KMS-11 (cell line): ENCODE measurements around the gene APOE.
"Not testable (repeated sequence)": the region's sequence is repeated elsewhere in the genome, so short reads cannot be mapped to it uniquely, and the experiment has no call there.

Source experiments
- H2AFZ ChIP-seq: fragments of 200-600 bp; sonication (generic); 2 replicates; pipeline ENCODE4 v1.6.1; 2016; ENCODE audit warnings: antibody characterized with exemption, mixed run types, low read depth
- H3K27ac ChIP-seq: fragments of 200-600 bp; sonication (generic); 2 replicates; pipeline ENCODE4 v1.6.1; 2016; ENCODE audit warnings: mild to moderate bottlenecking, mixed run types
- H3K27me3 ChIP-seq: fragments of 200-600 bp; sonication (generic); 2 replicates; pipeline ENCODE4 v1.6.1; 2017; ENCODE audit warnings: mild to moderate bottlenecking, low read depth, mixed run types, moderate library complexity; ENCODE audit not compliant: insufficient read depth
- H3K36me3 ChIP-seq: fragments of 200-600 bp; sonication (generic); 2 replicates; pipeline ENCODE4 v1.6.1; 2017; ENCODE audit warnings: mild to moderate bottlenecking, mixed run types; ENCODE audit not compliant: insufficient read depth
- H3K4me1 ChIP-seq: fragments of 200-600 bp; sonication (generic); 2 replicates; pipeline ENCODE4 v1.6.1; 2016; ENCODE audit warnings: mild to moderate bottlenecking, low read depth, mixed run types; ENCODE audit not compliant: poor library complexity, severe bottlenecking
- H3K4me2 ChIP-seq: fragments of 200-600 bp; sonication (generic); 2 replicates; pipeline ENCODE4 v1.7.0; 2016; ENCODE audit warnings: mild to moderate bottlenecking, mixed run types
- H3K4me3 ChIP-seq: fragments of 200-600 bp; sonication (generic); IDR thresholded peaks from 2 replicates; pipeline ENCODE4 v1.6.1; 2017; ENCODE audit warnings: low read depth, low read length, mixed read lengths; ENCODE audit not compliant: insufficient read depth
- H3K79me2 ChIP-seq: fragments of 200-600 bp; sonication (generic); 2 replicates; pipeline ENCODE4 v1.6.1; 2016; ENCODE audit warnings: low read depth, mixed run types; ENCODE audit not compliant: insufficient read depth
- H3K9ac ChIP-seq: fragments of 200-600 bp; sonication (generic); 2 replicates; pipeline ENCODE4 v1.6.1; 2016; ENCODE audit warnings: mild to moderate bottlenecking, mixed run types
- H4K20me1 ChIP-seq: fragments of 200-600 bp; sonication (generic); 2 replicates; pipeline ENCODE4 v1.6.1; 2016; ENCODE audit warnings: mild to moderate bottlenecking, mixed run types; ENCODE audit not compliant: insufficient read depth
- TF ChIP-seq, protein P1 (sequence below): fragments of 200-600 bp; sonication (generic); conservative IDR thresholded peaks from 2 replicates; pipeline ENCODE4 v1.6.1; 2017; ENCODE audit warnings: low read depth, mild to moderate bottlenecking, antibody characterized with exemption, low read length, moderate library complexity, mixed read lengths

The APOE gene

DNA sequence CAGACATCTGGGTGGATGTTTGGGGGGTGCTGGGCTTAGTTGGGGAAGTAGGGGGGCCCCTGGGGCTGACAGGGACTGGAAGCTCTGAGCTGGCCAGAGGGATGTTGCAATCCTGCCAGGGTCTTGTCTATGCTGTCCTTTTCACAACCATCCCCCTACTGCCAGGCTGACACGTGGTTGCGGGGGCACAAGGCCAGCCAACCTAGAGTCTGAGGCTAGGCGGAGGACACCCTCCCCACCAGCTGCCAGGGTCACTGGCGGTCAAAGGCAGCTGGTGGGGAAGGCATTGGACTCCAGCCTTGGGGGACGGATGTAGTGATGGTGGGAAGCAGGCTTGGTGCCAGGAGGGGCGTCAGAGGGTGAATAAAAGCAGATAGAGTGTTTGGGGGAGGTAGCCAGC is 7.3 kb downstream of the APOE start:
- H3K27ac ChIP-seq: no peak overlapping the region
- H4K20me1 ChIP-seq: no peaks in the 10 kb centered on the region

GRCh38 chr19:44913512-44914432 is 8.2 kb downstream of the APOE start:
- not testable (repeated sequence) for H4K20me1 ChIP-seq, H3K27me3 ChIP-seq, H3K27ac ChIP-seq, H3K9ac ChIP-seq, H3K36me3 ChIP-seq, H3K4me3 ChIP-seq, H3K79me2 ChIP-seq
- H3K4me2 ChIP-seq: peak overlapping the region; percentile 92; the same call in 1 of the 2 replicates
- peaks cover 17% of the 10 kb centered on the region for H3K4me1 ChIP-seq
- H2AFZ ChIP-seq: peak overlapping the region; percentile 64; the same call in 1 of the 2 replicates

More for the DNA sequence above, 7.3 kb downstream of the APOE start:
- Histone ChIP-seq H3K36me3 (no peaks in the 10 kb centered on the region), H2AFZ (no peak overlapping the region), H3K79me2 (no peaks in the 10 kb centered on the region), H3K9ac (no peak overlapping the region), H3K27me3 (no peaks in the 10 kb centered on the region), H3K4me1 (peaks cover 17% of the 10 kb centered on the region), H3K4me3 (no peak overlapping the region), H3K4me2 (no peak overlapping the region)
- TF ChIP-seq, protein P1, sequence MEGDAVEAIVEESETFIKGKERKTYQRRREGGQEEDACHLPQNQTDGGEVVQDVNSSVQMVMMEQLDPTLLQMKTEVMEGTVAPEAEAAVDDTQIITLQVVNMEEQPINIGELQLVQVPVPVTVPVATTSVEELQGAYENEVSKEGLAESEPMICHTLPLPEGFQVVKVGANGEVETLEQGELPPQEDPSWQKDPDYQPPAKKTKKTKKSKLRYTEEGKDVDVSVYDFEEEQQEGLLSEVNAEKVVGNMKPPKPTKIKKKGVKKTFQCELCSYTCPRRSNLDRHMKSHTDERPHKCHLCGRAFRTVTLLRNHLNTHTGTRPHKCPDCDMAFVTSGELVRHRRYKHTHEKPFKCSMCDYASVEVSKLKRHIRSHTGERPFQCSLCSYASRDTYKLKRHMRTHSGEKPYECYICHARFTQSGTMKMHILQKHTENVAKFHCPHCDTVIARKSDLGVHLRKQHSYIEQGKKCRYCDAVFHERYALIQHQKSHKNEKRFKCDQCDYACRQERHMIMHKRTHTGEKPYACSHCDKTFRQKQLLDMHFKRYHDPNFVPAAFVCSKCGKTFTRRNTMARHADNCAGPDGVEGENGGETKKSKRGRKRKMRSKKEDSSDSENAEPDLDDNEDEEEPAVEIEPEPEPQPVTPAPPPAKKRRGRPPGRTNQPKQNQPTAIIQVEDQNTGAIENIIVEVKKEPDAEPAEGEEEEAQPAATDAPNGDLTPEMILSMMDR: no peak

- not testable (repeated sequence) for H3K36me3 ChIP-seq, H3K27me3 ChIP-seq, H4K20me1 ChIP-seq, H3K79me2 ChIP-seq, H3K4me3 ChIP-seq
- H3K4me1 ChIP-seq: peaks cover 17% of the 10 kb centered on the region
- H3K9ac ChIP-seq: peak within 1 kb of the TSS; percentile 67; the same call in 1 of the 2 replicates
- H3K27ac ChIP-seq: peak within 1 kb of the TSS; percentile 46
- peak within 1 kb of the TSS; percentile 64 for H2AFZ ChIP-seq
- H3K4me2 ChIP-seq: peak within 1 kb of the TSS; percentile 92
These were observed 9.0 kb downstream of the APOE start, which contains the start of gene APOC1 for GRCh38 chr19:44914433-44915206. Gene APOC1, plus strand, starts transcription at chr19:44914608. Its CDS starts 284 bp downstream, at chr19:44914892.

DNA sequence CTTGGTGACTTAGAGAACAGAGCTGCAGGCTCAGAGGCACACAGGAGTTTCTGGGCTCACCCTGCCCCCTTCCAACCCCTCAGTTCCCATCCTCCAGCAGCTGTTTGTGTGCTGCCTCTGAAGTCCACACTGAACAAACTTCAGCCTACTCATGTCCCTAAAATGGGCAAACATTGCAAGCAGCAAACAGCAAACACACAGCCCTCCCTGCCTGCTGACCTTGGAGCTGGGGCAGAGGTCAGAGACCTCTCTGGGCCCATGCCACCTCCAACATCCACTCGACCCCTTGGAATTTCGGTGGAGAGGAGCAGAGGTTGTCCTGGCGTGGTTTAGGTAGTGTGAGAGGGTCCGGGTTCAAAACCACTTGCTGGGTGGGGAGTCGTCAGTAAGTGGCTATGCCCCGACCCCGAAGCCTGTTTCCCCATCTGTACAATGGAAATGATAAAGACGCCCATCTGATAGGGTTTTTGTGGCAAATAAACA is 18.7 kb downstream of the APOE start:
- Histone ChIP-seq H3K27me3 (peaks cover 6% of the 10 kb centered on the region; the same call in 1 of the 2 replicates), H3K79me2 (no peaks in the 10 kb centered on the region), H3K27ac (no peak overlapping the region), H3K4me3 (no peak overlapping the region), H3K4me2 (no peak overlapping the region), H2AFZ (no peak overlapping the region), H3K4me1 (no peaks in the 10 kb centered on the region), H3K36me3 (no peaks in the 10 kb centered on the region), H3K9ac (no peak overlapping the region), H4K20me1 (no peaks in the 10 kb centered on the region)
- TF ChIP-seq, protein P1: no peak
